ENCODE measurements around the gene DLK2. TPM values are rescaled to one million over a fixed set of nuclear protein-coding genes. Genes with fewer than 3 reads are reported as not detected.
"Not testable (repeated sequence)": the region's sequence is repeated elsewhere in the genome, so short reads cannot be mapped to it uniquely, and the experiment has no call there.

The DLK2 gene
- total and polyA plus RNA-seq, 2 experiments from 2014 or later = 0.76 to 1.4 TPM

DNA sequence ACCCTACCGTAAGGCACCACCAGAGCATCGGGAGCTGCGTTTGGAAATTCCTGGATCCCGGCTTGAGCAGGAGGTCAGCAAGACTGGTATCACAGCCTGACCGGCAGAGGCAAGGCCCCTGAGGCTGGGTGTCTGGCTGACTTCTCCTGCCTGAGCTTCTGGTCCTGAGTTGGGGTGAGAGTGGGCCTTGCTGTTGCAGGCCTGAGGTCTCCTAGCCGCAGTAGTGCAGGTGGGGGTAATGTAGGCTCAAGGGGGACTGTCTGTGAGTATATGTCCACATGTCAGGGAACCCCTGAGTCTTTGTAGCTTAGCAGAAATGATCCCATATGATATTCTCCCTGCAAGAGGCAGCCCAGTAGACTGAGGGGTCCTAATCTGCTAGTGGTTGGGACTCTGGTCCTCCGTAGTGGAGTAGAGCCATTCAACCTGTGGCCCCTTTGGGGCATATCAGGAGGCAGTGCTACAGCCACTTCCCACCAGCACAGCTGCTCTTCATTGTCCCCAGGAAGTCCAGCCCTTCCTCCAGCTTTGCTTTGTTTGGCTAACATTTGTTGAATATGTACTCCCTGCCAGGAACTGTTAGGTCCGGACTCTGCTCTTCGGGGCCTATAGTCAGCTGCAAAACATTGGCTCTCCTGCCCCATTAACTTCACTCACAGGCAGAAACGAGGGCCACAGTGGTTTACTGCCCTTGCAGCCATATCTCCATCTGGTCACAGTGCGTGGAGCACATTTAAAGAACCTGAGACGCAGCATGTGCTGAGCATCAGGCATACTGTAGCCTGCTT, 43.9 kb upstream of the DLK2 start:
- H3K79me2 ChIP-seq (ENCODE audit: insufficient read depth) = peaks cover 32% of the 10 kb centered on the region
- peaks cover 30% of the 10 kb centered on the region for H3K4me1 ChIP-seq (ENCODE audit: insufficient read depth)
- H3K9me3 ChIP-seq (ENCODE audit: low read depth) = no peaks in the 10 kb centered on the region
- peaks cover 18% of the 10 kb centered on the region for H3K36me3 ChIP-seq (ENCODE audit: low read depth)
- no peaks in the 10 kb centered on the region for H4K20me1 ChIP-seq (ENCODE audit: insufficient read depth)
- WGBS, 2 experiments (ENCODE audit: low coverage in 1 of 2, low lambda C conversion rate in 2 of 2, missing lambda C conversion rate in 2 of 2) = 88 to 90% methylated on average over 12 of the region's 12 CpGs
- no peaks in the 10 kb centered on the region for H3K9me2 ChIP-seq (ENCODE audit: insufficient read depth)
- H3K4me2 ChIP-seq (ENCODE audit: unreplicated experiment) = no peak overlapping the region
- no peak for TF ChIP-seq EZH2phosphoT487 (IDR thresholded peaks at IDR 0.05; ENCODE audit: insufficient read depth, low read depth)
- TF ChIP-seq EZH2 (IDR thresholded peaks at IDR 0.05; ENCODE audit: insufficient read depth, poor library complexity, severe bottlenecking) = no peak
- no peaks in the 10 kb centered on the region for H3K27me3 ChIP-seq (replicated peaks; ENCODE audit: insufficient read depth)
- no peak for DNase-seq
- H3K27ac ChIP-seq = no peak overlapping the region
- H3K9ac ChIP-seq = no peak overlapping the region
- H3F3A ChIP-seq (ENCODE audit: insufficient read depth) = 0 out of 2 replicates have a peak, but pooled peaks cover 2% of the 10 kb centered on the region
- in situ Hi-C loops (cut with MboI) = no loop called here
- no peak overlapping the region for H3K4me3 ChIP-seq
- H2AFZ ChIP-seq = no peak overlapping the region

GRCh38 chr6:43498291-43498690, 42.9 kb upstream of the DLK2 start:
- H3K9me3 ChIP-seq (ENCODE audit: low read depth); H3K9ac ChIP-seq; H3K27me3 ChIP-seq (replicated peaks; ENCODE audit: insufficient read depth); H3K9me2 ChIP-seq (ENCODE audit: insufficient read depth); H3K27ac ChIP-seq; H3K4me3 ChIP-seq; H2AFZ ChIP-seq; in situ Hi-C loops (cut with MboI); H4K20me1 ChIP-seq (ENCODE audit: insufficient read depth); H3K4me2 ChIP-seq (ENCODE audit: unreplicated experiment); DNase-seq: not testable (repeated sequence)
- 95 to 98% methylated on average over 5 of the region's 5 CpGs for WGBS, 2 experiments (ENCODE audit: low coverage in 1 of 2, low lambda C conversion rate in 2 of 2, missing lambda C conversion rate in 2 of 2)
- peaks cover 18% of the 10 kb centered on the region for H3K36me3 ChIP-seq (ENCODE audit: low read depth)
- H3K79me2 ChIP-seq (ENCODE audit: insufficient read depth) = peaks cover 38% of the 10 kb centered on the region
- H3K4me1 ChIP-seq (ENCODE audit: insufficient read depth) = peaks cover 40% of the 10 kb centered on the region
- peaks cover 11% of the 10 kb centered on the region for H3F3A ChIP-seq (ENCODE audit: insufficient read depth)

DNA sequence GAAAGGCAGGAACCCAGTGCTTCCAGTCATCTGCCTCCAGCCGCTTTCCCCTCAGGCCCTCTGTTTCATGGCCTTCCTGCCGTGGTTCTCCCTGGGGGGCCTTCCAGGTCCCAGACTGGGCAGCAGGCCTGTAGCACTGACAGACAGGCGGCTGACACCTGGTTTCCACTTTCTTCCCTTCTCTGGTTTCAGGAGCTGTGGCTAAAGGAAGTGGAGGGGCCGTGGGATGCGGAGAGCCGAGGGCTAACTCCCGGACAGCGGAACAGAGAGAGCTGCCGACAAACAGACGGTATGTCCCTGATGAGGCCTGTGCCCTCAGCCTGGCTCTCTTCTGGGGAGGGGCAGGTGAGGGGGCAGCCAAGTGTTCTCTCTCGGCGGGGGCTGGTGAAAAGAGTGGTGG, 42.3 kb upstream of the DLK2 start:
- peaks cover 17% of the 10 kb centered on the region for H3F3A ChIP-seq (ENCODE audit: insufficient read depth)
- 89 to 94% methylated on average over 12 of the region's 12 CpGs for WGBS, 2 experiments (ENCODE audit: low coverage in 1 of 2, low lambda C conversion rate in 2 of 2, missing lambda C conversion rate in 2 of 2)
- no peaks in the 10 kb centered on the region for H4K20me1 ChIP-seq (ENCODE audit: insufficient read depth)
- H3K4me2 ChIP-seq (ENCODE audit: unreplicated experiment) = no peak overlapping the region
- in situ Hi-C loops (cut with MboI) = no loop called here
- H3K4me3 ChIP-seq = no peak overlapping the region
- H3K27me3 ChIP-seq (replicated peaks; ENCODE audit: insufficient read depth) = no peaks in the 10 kb centered on the region
- H3K9ac ChIP-seq = 0 out of 2 replicates have a peak overlapping the region, but pooled peaks have one; percentile 41
- no peaks in the 10 kb centered on the region for H3K9me3 ChIP-seq (ENCODE audit: low read depth)
- TF ChIP-seq EZH2 (IDR thresholded peaks at IDR 0.05; ENCODE audit: insufficient read depth, poor library complexity, severe bottlenecking) (no peak), EZH2phosphoT487 (IDR thresholded peaks at IDR 0.05; ENCODE audit: insufficient read depth, low read depth) (no peak)
- no peaks in the 10 kb centered on the region for H3K9me2 ChIP-seq (ENCODE audit: insufficient read depth)
- H3K4me1 ChIP-seq (ENCODE audit: insufficient read depth) = peaks cover 46% of the 10 kb centered on the region
- H2AFZ ChIP-seq = no peak overlapping the region
- no peak overlapping the region for H3K27ac ChIP-seq
- H3K79me2 ChIP-seq (ENCODE audit: insufficient read depth) = peaks cover 38% of the 10 kb centered on the region
- H3K36me3 ChIP-seq (ENCODE audit: low read depth) = peaks cover 18% of the 10 kb centered on the region
- no peak for DNase-seq

DNA sequence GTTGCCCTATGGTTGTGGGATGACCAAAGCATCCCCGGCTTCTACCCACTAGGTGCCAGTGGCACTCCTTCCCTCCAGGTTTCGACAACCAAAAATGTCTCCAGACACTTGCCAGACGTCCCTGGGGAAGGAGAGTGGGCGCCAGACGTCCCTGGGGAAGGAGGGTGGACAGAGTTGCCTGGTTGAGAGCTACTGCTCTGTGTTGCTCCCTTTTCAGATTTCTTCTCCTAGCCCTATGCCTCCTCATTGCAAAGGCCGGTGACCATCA, 41.7 kb upstream of the DLK2 start:
- Histone ChIP-seq H3K4me2 (ENCODE audit: unreplicated experiment) (peak overlapping the region; percentile 28), H3K9me2 (ENCODE audit: insufficient read depth) (no peaks in the 10 kb centered on the region), H3F3A (ENCODE audit: insufficient read depth) (peaks cover 19% of the 10 kb centered on the region), H3K79me2 (ENCODE audit: insufficient read depth) (peaks cover 38% of the 10 kb centered on the region), H3K4me3 (no peak overlapping the region), H3K4me1 (ENCODE audit: insufficient read depth) (peaks cover 51% of the 10 kb centered on the region), H2AFZ (no peak overlapping the region), H3K27me3 (replicated peaks; ENCODE audit: insufficient read depth) (no peaks in the 10 kb centered on the region), H3K36me3 (ENCODE audit: low read depth) (peaks cover 18% of the 10 kb centered on the region), H3K9me3 (ENCODE audit: low read depth) (no peaks in the 10 kb centered on the region), H3K27ac (peak overlapping the region; percentile 37; the same call in 1 of the 2 replicates), H3K9ac (peak overlapping the region; percentile 41; the same call in 1 of the 2 replicates), H4K20me1 (ENCODE audit: insufficient read depth) (no peaks in the 10 kb centered on the region)
- in situ Hi-C loops (cut with MboI) = no loop called here
- WGBS, 2 experiments (ENCODE audit: low coverage in 1 of 2, low lambda C conversion rate in 2 of 2, missing lambda C conversion rate in 2 of 2) = 88% methylated on average over 6 of the region's 6 CpGs
- DNase-seq = no peak
- TF ChIP-seq EZH2 (IDR thresholded peaks at IDR 0.05; ENCODE audit: insufficient read depth, poor library complexity, severe bottlenecking) (no peak), EZH2phosphoT487 (IDR thresholded peaks at IDR 0.05; ENCODE audit: insufficient read depth, low read depth) (no peak)
